ENCODE measurements around the gene FBXL17.
A peak's percentile ranks its signal among the peaks of the same experiment; 100 is the strongest.

Gene FBXL17

DNA sequence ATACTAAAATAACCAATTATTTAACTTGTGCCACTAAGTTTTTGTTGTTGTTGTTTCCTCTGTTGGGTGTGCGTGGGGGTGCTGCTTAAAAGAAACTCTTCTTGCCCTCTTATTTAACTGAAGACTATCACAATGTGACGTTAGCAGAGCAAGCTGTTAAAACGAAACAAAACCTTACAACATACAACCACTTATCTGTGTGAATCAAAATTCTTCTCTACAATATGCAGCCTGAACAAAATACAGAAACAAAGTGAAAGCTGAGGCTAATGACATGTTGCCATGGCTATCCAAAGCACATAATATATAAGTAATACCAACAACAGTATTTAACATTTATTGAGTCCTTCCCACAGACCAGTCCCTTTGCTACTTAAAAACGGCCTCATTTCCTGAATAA lies 291.0 kb downstream of the FBXL17 start:
- H3K27ac ChIP-seq, result no peak overlapping the region
- no peak for TF ChIP-seq CTCF (conservative IDR thresholded peaks at IDR 0.05)

GRCh38 chr5:108084105-108084504 lies 297.8 kb downstream of the FBXL17 start:
- no peak overlapping the region for H3K27ac ChIP-seq
- TF ChIP-seq CTCF (conservative IDR thresholded peaks at IDR 0.05), result no peak

DNA sequence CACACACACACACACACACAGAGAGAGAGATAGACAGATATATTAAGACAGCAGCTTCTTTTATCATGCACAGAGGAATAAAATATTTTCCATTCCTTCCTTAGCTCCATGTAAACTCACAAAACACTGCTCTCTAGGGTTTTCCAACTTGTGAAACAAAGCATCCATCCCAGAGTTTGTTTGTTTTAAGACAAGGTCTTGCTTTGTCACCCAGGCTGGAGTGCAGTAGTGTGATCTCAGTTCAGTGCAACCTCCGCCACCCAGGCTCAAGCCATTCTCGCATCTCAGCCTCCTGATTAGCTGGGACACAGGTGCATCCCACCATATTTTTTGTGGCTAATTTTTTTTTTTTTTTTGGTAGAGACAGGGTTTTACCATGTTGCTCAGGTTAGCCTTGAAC lies 298.7 kb downstream of the FBXL17 start:
- TF ChIP-seq CTCF (conservative IDR thresholded peaks at IDR 0.05), result no peak
- no peak overlapping the region for H3K27ac ChIP-seq

- H3K27ac ChIP-seq, result no peak overlapping the region
- no peak for TF ChIP-seq CTCF (conservative IDR thresholded peaks at IDR 0.05)
Observed at GRCh38 chr5:108081707-108082106, 300.2 kb downstream of the FBXL17 start.

DNA sequence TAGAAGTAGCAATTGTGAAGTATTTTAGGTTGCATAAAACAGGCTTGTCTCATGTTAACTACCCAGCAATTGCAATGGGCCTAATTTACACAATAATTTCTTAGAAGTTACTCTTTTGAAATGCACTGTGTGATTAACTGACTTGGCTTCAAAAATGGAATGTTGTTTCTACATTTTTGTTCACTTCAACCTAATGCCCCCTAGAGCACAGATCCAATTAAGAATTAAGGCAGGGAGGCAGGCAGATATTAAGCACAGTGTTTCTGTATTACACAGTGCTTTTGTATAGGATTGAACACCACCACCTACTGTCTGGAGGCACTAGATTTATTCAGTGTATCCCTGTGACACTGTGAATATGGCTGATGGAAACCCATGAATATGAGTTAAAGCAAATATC lies 302.1 kb downstream of the FBXL17 start:
- TF ChIP-seq CTCF (conservative IDR thresholded peaks at IDR 0.05), result peak; percentile 24; the same call in 1 of the 2 replicates
- no peak overlapping the region for H3K27ac ChIP-seq

- no peak overlapping the region for H3K27ac ChIP-seq
- TF ChIP-seq CTCF (conservative IDR thresholded peaks at IDR 0.05), result no peak
Observed at GRCh38 chr5:108078882-108079281, 303.0 kb downstream of the FBXL17 start.

- no peak for TF ChIP-seq CTCF (conservative IDR thresholded peaks at IDR 0.05)
- no peak overlapping the region for H3K27ac ChIP-seq
Observed at GRCh38 chr5:108078345-108078744, 303.6 kb downstream of the FBXL17 start.

DNA sequence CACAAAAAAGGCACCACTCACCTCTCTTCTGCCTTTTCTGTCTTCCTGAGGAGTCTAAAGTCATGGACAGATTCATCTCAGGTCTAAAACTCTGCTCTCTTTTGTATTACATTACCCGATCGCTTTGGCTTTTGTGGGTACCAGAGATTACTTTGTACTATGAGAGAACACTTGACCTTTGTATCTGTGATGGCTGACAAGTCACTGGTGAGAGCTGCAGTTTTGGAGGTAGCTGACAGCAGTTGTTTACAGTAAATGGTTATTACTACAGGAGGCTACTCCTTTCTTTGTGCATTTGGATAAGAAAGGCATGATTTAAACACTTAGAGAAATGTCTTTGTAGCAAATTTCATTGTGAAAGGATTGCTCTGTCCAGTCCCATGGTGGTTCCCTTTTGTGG lies 307.3 kb downstream of the FBXL17 start:
- H3K27ac ChIP-seq, result no peak overlapping the region
- no peak for TF ChIP-seq CTCF (conservative IDR thresholded peaks at IDR 0.05)

Data from VCaP (cell line).